Heart left ventricle (tissue), 13 donors: ENCODE data around the gene ARHGAP10.
"Not testable (repeated sequence)": the region's sequence is repeated elsewhere in the genome, so short reads cannot be mapped to it uniquely, and the experiment has no call there.

ENCODE experiments used
- CTCF ChIP-seq, 12 donors: fragments of 200-600 bp; sonication (generic) in 4 of 12; IDR thresholded peaks; one replicate each; pipeline versions ENCODE4 v1.5.0 to v1.8.0; 2018 to 2022; ENCODE audit warnings: antibody characterized with exemption in 12 of 12, mild to moderate bottlenecking in 5 of 12
- POLR2A ChIP-seq, 2 donors: fragments of 450-650 bp; IDR thresholded peaks; one replicate each; pipeline ENCODE4 v1.6.1; 2017; ENCODE audit warnings: antibody characterized with exemption in 2 of 2, mild to moderate bottlenecking in 2 of 2, moderate library complexity in 2 of 2
- donor health status: ischemic (EF 13 %, LVEDD 7.1; RV severe dilation, severe dysfunction).
- donor health status: DM: no; HTN: yes; CAD: no.
- donor health status: DM: no; HTN: no; CAD: no.
- donor health status: ischemic (EF 25% LVEDD 6.9; RV normal size, moderate dysfunction).
- donor health status: ischemic (EF 25% LVEDD 5.7; RV mildly dilated, moderate dysfunction).
- donor health status: ischemic (EF 35%, LVEDD 5.7; RV mildly dilated, moderate dysfunction).
- donor health status: nonischemic (EF 11% LVEDD 7.7; RV severe dilation, severe dysfunction).
- donor health status: DM: yes; HTN: yes; CAD: no.
- donor health status: PGD.
- donor health status: ischemic (EF 29% LVEDD 5.4; RV normal size, mild dysfunction).
- donor health status: nonischemic (EF 23%, LVEDD 6.1; RV moderate dilation, normal function).

DNA sequence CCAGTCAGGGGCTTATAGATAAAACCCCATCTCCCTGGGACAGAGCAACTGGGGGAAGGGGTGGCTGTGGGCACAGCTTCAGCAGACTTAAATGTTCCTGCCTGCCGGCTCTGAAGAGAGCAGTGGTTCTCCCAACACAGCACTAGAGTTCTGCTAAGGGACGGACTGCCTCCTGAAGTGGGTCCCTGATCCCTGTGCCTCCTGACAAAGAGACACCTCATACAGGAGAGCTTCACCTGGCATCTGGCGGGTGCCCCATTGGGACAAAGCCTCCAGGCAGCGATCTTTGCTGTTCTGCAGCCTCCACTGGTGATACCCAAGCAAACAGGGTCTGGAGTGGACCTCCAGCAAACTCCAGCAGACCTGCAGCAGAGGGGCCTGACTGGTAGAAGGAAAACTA lies 351.2 kb downstream of the ARHGAP10 start:
- TF ChIP-seq CTCF, POLR2A (IDR thresholded peaks at IDR 0.05): not testable (repeated sequence)
